ENCODE data around the gene DISP3. TPM values are rescaled to one million over a fixed set of nuclear protein-coding genes. Genes with fewer than 3 reads are reported as not detected.

Gene DISP3
- total and polyA plus RNA-seq, 9 of the 15 experiments (the other 6 are each of a cell fraction or from before 2014, with no cell fraction given): 0.03 to 0.19 (median 0.15) TPM; not detected in 5

DNA sequence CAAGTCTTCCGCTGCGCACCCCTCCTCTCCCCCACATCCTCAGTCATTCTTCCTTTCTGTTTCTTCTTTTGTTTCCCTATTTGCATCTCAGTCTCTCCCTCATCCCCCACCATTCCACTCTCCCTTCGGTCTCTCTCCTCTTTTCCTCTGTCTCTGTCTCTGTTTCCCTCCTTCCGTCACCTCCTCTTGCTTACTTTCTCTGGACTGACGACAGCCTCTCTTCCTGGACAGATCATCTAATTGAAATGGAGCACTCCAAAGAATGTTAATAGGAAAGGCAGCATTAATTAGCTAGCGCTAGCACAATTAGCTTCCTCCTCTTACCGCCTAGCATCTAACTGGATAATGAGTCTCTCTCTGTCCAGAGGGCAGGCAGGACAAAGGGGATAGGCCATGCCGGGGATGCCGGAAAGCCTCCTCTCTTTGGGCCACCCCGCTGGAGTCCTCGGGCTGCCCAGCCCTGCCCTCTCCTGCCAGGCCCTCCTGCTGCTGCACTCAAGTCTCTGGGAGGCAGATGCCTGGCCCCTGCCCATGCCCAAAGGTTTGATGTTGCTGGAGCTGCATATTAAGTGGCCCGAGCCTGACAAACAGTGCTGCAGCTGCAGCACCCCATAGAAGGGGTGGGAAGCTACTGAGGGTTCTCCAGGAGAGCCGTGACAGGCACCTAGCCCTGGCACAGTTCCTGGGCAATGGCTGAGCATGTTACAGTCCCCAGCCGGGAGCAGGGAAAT, 20.8 kb downstream of the DISP3 start:
- ChIA-PET POLR2A (interaction anchor here (0.6 kb wide), 1 partner anchor 143 kb away, joined by 3 read pairs; no protein-coding TSS in a partner anchor), CTCF (ENCODE audit: low intra/inter-chr PET ratio) (no interaction called here)
- Histone ChIP-seq H3K9me3 (replicated peaks; ENCODE audit: control insufficient read depth, insufficient read depth, low read depth, low read length) (no peaks in the 10 kb centered on the region), H3K4me3 (no peak overlapping the region), H3K9ac (ENCODE audit: insufficient read depth in 1 of 2, low read depth in 2 of 2, low read length in 2 of 2) (no peak overlapping the region), H3K9me1 (ENCODE audit: control insufficient read depth, insufficient read depth, low read length) (peaks cover 4% of the 10 kb centered on the region), H3K4me1 (replicated peaks in 1 of 2; ENCODE audit: control insufficient read depth in 2 of 2, insufficient read depth in 2 of 2, low read length in 2 of 2) (peaks cover 0 to 10% of the 10 kb centered on the region in 2 experiments; a peak in 2 of 5 replicates), H3K36me3 (ENCODE audit: control insufficient read depth, insufficient read depth, low read length) (no peaks in the 10 kb centered on the region), H3K27me3 (ENCODE audit: control insufficient read depth in 2 of 2, insufficient read depth in 2 of 2, low read length in 2 of 2) (peaks cover 34 to 49% of the 10 kb centered on the region in 2 experiments; a peak in 4 of 5 replicates), H3K4me2 (ENCODE audit: insufficient read depth, low read length) (no peak overlapping the region), H2AFZ (ENCODE audit: low read depth, low read length) (no peak overlapping the region), H3K79me2 (ENCODE audit: control insufficient read depth, insufficient read depth, low read length) (no peaks in the 10 kb centered on the region), H4K20me1 (replicated peaks; ENCODE audit: control insufficient read depth, insufficient read depth, low read length) (peaks cover 13% of the 10 kb centered on the region; the same call in 1 of the 2 replicates), H3K27ac (ENCODE audit: extremely low read depth, low read depth, low read length) (no peak overlapping the region)
- in situ Hi-C loops (cut with MboI) (no loop called here), intact Hi-C loops (cut with micrococcal nuclease) (no loop called here)
- ATAC-seq: no peak
- BruUV-seq (replicated peaks): no TSS peak
- DNase-seq (ENCODE audit: extremely low read depth in 1 of 4, low spot score in 3 of 4): no peak
- no peak for FAIRE-seq
- WGBS (ENCODE audit: insufficient coverage, low coverage, missing lambda C conversion rate): 0% methylated on average over 14 of the region's 14 CpGs
- TF ChIP-seq SRSF3 (IDR thresholded peaks at IDR 0.05; ENCODE audit: insufficient read depth, low read length): no peak
- no peak for TF ChIP-seq RBM17 (IDR thresholded peaks at IDR 0.05; ENCODE audit: borderline replicate concordance, low read depth, low read length)
- TF ChIP-seq RBFOX2 (IDR thresholded peaks at IDR 0.05; ENCODE audit: low read depth, low read length): no peak
- TF ChIP-seq PCBP2 (IDR thresholded peaks at IDR 0.05; ENCODE audit: low read depth, low read length, poor library complexity, severe bottlenecking): no peak
- no peak for TF ChIP-seq MTA2 (IDR thresholded peaks at IDR 0.05; ENCODE audit: low read depth)
- TF ChIP-seq ZNF699 (CRISPR knock-in tag; IDR thresholded peaks at IDR 0.05; ENCODE audit: insufficient replicate concordance): no peak
- TF ChIP-seq, protein P1, sequence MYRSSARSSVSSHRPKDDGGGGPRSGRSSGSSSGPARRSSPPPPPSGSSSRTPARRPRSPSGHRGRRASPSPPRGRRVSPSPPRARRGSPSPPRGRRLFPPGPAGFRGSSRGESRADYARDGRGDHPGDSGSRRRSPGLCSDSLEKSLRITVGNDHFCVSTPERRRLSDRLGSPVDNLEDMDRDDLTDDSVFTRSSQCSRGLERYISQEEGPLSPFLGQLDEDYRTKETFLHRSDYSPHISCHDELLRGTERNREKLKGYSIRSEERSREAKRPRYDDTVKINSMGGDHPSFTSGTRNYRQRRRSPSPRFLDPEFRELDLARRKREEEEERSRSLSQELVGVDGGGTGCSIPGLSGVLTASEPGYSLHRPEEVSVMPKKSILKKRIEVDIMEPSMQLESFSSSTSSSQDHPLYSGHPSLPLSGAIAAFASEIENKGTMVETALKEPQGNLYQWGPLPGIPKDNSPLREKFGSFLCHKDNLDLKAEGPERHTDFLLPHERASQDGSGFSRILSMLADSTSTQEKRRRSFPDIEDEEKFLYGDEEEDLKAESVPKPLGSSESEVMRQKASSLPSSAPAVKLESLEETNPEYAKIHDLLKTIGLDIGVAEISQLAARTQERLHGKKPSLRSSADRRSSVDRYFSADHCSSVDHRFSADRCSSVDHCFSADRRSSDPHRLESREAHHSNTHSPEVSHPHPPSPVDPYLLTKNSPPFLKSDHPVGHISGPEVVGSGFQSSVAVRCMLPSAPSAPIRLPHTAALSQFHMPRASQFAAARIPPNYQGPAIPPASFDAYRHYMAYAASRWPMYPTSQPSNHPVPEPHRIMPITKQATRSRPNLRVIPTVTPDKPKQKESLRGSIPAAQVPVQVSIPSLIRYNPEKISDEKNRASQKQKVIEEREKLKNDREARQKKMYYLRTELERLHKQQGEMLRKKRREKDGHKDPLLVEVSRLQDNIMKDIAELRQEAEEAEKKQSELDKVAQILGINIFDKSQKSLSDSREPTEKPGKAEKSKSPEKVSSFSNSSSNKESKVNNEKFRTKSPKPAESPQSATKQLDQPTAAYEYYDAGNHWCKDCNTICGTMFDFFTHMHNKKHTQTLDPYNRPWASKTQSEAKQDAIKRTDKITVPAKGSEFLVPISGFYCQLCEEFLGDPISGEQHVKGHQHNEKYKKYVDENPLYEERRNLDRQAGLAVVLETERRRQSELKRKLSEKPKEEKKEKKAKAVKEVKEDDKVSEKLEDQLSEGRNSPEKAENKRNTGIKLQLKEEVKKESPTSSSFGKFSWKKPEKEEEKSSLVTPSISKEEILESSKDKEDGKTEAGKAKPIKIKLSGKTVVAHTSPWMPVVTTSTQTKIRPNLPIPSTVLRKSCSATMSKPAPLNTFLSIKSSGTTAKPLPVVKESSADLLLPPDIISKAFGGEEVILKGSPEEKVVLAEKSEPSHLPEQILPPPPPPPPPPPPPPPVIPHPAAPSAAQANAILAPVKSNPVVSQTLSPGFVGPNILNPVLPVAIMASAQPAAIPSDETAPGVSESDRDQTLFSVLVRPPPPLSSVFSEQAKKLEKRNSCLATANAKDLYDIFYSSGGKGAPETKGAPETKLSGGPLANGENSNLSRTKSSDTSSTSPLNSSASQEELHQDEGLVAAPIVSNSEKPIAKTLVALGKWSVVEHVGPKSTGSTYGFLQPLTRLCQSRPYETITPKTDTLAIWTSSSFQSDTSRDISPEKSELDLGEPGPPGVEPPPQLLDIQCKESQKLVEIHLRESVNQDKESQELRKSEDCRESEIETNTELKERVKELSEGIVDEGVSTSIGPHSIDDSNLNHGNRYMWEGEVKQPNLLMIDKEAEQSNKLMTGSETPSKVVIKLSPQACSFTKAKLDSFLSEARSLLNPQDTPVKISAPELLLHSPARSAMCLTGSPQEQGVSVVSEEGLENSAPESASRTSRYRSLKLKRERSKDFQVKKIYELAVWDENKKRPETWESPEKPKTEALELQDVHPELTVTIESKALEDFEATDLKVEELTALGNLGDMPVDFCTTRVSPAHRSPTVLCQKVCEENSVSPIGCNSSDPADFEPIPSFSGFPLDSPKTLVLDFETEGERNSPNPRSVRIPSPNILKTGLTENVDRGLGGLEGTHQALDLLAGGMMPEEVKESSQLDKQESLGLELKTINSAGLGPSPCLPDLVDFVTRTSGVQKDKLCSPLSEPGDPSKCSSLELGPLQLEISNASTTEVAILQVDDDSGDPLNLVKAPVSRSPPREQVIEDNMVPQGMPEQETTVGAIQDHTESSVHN (IDR thresholded peaks at IDR 0.05; ENCODE audit: borderline replicate concordance in 1 of 2, low read depth in 1 of 2): no peak
- TF ChIP-seq, protein P2, sequence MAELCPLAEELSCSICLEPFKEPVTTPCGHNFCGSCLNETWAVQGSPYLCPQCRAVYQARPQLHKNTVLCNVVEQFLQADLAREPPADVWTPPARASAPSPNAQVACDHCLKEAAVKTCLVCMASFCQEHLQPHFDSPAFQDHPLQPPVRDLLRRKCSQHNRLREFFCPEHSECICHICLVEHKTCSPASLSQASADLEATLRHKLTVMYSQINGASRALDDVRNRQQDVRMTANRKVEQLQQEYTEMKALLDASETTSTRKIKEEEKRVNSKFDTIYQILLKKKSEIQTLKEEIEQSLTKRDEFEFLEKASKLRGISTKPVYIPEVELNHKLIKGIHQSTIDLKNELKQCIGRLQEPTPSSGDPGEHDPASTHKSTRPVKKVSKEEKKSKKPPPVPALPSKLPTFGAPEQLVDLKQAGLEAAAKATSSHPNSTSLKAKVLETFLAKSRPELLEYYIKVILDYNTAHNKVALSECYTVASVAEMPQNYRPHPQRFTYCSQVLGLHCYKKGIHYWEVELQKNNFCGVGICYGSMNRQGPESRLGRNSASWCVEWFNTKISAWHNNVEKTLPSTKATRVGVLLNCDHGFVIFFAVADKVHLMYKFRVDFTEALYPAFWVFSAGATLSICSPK (IDR thresholded peaks at IDR 0.05; ENCODE audit: borderline replicate concordance): no peak
